GM18873 (cell line): ENCODE data around the gene TBATA.

Experiments used
- ATAC-seq: cut with Tn5 transposase; IDR thresholded peaks from one replicate; pipeline ENCODE4 v1.9.1; 2021; ENCODE audit warnings: mild to moderate bottlenecking, moderate library complexity, moderate number of reproducible peaks; ENCODE audit not compliant: unreplicated experiment, low FRiP score

TBATA gene

GRCh38 chr10:70747192-70747965 is 37.8 kb downstream of the TBATA start:
- no peak for ATAC-seq

- no peak for ATAC-seq
These were observed 39.6 kb downstream of the TBATA start for GRCh38 chr10:70745555-70745954.

GRCh38 chr10:70744617-70745143 is 40.5 kb downstream of the TBATA start:
- no peak for ATAC-seq

- ATAC-seq, result no peak
These were observed 41.3 kb downstream of the TBATA start for GRCh38 chr10:70743879-70744278.

- ATAC-seq, result no peak
These were observed 41.8 kb downstream of the TBATA start for GRCh38 chr10:70743430-70743788.

GRCh38 chr10:70742537-70743429 is 42.4 kb downstream of the TBATA start:
- no peak for ATAC-seq

GRCh38 chr10:70740406-70741288 is 44.5 kb downstream of the TBATA start:
- no peak for ATAC-seq

- ATAC-seq, result no peak
These were observed 46.4 kb downstream of the TBATA start for GRCh38 chr10:70738761-70739121.

GRCh38 chr10:70738006-70738760 is 47.0 kb downstream of the TBATA start:
- ATAC-seq, result no peak

- ATAC-seq, result no peak
These were observed 47.9 kb downstream of the TBATA start for GRCh38 chr10:70737250-70737649.

- no peak for ATAC-seq
These were observed 48.7 kb downstream of the TBATA start for GRCh38 chr10:70736525-70736924.

GRCh38 chr10:70735161-70735560 is 50.0 kb downstream of the TBATA start:
- ATAC-seq, result no peak

- ATAC-seq, result no peak
These were observed 52.1 kb downstream of the TBATA start for GRCh38 chr10:70733051-70733450.

GRCh38 chr10:70732569-70732968 is 52.6 kb downstream of the TBATA start:
- no peak for ATAC-seq

GRCh38 chr10:70730955-70731354 is 54.2 kb downstream of the TBATA start:
- no peak for ATAC-seq

GRCh38 chr10:70729763-70730357 is 55.3 kb downstream of the TBATA start:
- no peak for ATAC-seq

GRCh38 chr10:70728328-70728727 is 56.8 kb downstream of the TBATA start:
- no peak for ATAC-seq

GRCh38 chr10:70726909-70727495 is 58.2 kb downstream of the TBATA start:
- no peak for ATAC-seq

- no peak for ATAC-seq
These were observed 61.4 kb downstream of the TBATA start for GRCh38 chr10:70723771-70724170.
